ENCODE results near the gene PROX1. TPM values are rescaled to one million over a fixed set of nuclear protein-coding genes. Genes with fewer than 3 reads are reported as not detected.

Gene PROX1
- total RNA-seq, 4 donors from 2014 or later: 0.68 to 2.8 (median 1.0) TPM

GRCh38 chr1:213953806-213954205, 34.0 kb upstream of the PROX1 start:
- no peak for TF ChIP-seq CTCF (IDR thresholded peaks at IDR 0.05; ENCODE audit: low read depth)

GRCh38 chr1:213956295-213956770, 31.4 kb upstream of the PROX1 start:
- no peak for TF ChIP-seq CTCF (IDR thresholded peaks at IDR 0.05; ENCODE audit: low read depth)

DNA sequence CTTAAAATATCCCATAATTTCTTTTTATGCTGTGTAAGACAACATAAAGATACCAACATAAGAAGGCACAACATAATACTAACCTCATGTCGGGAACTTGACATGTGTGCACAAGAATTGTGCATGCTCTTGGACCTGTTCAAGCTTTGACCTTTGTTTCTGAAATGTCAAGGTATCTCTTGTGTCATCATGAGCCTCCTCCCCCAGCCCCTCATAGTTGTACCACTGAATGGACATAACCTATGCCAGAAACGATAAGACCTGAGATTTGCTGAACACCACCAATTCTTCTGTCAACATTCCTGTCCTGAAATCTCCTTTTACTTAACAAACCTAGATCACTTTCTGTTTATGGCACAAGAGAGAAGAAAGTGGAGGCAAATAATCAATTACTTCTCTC, 29.4 kb upstream of the PROX1 start:
- no peak for TF ChIP-seq CTCF (IDR thresholded peaks at IDR 0.05; ENCODE audit: low read depth)

DNA sequence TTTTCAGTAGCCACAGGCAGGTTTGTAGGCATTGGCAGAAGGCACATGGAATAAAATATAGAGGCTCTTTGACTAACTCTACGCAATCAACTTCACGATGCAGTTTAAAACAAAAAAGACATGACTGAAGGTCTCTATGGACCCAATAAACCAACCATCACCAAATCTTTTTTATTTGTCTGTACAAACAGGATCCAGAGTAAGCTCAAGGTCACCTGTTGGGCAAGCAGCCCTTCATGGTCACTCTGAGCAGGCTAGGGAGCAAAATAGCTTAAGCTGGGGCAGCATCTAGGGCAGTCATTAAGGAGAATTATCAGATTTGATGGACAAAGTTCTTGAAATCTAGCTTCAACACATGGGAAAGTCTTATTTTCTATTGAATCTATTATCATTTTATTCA, 26.8 kb upstream of the PROX1 start:
- TF ChIP-seq CTCF (IDR thresholded peaks at IDR 0.05; ENCODE audit: low read depth): no peak

DNA sequence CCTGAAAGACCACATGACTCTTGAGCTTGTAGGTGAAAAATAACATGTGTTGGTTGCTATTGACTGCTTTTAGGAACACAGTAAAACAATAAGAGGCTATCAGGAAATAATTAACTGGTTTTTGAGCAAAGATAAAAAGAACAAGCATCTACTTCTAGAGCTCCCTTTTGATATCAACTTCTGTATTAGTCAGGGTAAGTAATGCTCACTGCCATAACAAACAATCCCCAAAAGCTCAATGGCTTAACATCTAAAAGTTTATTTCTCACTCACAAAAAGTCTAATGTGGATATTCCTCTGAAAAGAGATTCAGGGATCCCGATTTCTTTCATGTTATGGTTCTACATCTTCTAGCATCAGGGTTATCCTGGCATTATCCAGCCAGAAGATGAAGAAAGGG, 25.3 kb upstream of the PROX1 start:
- no peak for TF ChIP-seq CTCF (IDR thresholded peaks at IDR 0.05; ENCODE audit: low read depth)

DNA sequence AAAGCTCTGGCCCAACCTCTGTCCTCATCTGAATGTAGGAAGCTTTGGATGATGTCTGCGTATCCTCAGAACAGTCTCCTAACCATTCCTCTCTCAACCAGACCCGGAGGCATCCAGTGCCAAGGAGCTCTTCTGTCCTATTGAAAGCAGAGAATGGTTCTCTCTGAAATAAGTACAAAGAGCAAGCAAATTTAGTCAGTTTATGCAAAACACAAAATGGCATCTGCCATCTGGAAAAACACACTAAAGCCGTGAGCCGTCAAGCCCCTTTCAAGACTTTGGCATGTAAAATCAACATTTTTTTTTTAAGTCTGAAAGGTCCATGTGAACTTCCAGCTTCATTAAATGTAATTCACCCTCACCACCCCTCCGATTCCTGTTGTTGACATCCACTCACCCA, 21.7 kb upstream of the PROX1 start:
- no peak for TF ChIP-seq CTCF (IDR thresholded peaks at IDR 0.05; ENCODE audit: low read depth)

DNA sequence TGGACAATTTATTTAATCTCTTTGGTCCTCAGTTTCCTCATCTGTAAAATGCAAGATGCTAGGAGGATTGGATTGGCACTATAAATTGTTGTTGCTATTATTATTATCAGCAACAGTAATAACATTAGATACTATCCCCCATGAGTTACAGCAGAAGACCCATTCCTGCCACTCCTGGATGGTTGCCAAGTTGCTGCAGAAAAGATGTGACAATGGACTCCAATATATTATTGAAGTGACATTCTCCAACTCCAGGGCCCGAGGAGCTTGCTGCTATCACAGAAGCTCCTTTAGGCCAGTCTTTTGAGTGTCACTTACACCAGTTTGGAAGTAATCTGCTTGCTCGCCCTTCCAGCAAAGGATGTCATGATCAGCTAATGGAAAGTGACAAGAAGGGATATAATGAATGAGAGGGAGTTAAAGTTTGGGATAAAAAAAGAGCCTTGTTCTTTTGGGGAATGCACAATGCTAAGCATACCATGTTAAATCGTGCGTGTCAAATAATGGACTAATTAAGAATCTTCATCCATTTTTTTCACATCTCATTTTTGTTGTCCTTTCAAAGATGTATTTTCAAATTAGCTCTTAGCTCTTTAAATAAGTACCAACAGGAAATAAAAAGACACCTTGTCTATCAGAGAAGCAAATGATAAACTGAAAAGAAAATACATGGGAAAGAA, 19.5 kb upstream of the PROX1 start:
- TF ChIP-seq CTCF (IDR thresholded peaks at IDR 0.05; ENCODE audit: low read depth): no peak

Data from subcutaneous adipose tissue (tissue), 4 donors.